ENCODE results near the gene XPR1. TPM values are rescaled to one million over a fixed set of nuclear protein-coding genes. Genes with fewer than 3 reads are reported as not detected.
"Not testable (repeated sequence)": the region's sequence is repeated elsewhere in the genome, so short reads cannot be mapped to it uniquely, and the experiment has no call there.

Gene XPR1
- total RNA-seq, 1 donor from 2014 or later: 46.7 TPM

DNA sequence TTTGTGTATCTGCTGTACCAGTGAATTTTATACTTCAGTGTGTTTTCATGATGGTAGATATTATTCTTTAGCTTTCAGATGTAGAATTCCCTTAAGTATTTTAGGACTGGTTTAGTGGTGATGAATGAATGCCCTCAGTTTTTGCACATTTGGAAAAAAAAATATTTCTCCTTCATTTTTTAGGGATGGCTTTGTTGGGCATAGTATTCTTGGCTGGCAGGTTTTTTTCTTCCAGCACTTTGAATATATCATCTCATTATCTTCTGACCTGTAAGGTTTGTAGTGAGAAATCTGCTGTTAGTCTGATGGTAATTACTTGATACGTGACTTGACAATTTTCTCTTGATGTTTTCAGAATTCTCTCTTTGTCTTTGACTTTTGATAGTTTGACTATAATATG, 66.8 kb downstream of the XPR1 start:
- no peak for DNase-seq (ENCODE audit: low read depth, low spot score)
- TF ChIP-seq, protein P1, sequence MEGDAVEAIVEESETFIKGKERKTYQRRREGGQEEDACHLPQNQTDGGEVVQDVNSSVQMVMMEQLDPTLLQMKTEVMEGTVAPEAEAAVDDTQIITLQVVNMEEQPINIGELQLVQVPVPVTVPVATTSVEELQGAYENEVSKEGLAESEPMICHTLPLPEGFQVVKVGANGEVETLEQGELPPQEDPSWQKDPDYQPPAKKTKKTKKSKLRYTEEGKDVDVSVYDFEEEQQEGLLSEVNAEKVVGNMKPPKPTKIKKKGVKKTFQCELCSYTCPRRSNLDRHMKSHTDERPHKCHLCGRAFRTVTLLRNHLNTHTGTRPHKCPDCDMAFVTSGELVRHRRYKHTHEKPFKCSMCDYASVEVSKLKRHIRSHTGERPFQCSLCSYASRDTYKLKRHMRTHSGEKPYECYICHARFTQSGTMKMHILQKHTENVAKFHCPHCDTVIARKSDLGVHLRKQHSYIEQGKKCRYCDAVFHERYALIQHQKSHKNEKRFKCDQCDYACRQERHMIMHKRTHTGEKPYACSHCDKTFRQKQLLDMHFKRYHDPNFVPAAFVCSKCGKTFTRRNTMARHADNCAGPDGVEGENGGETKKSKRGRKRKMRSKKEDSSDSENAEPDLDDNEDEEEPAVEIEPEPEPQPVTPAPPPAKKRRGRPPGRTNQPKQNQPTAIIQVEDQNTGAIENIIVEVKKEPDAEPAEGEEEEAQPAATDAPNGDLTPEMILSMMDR (conservative IDR thresholded peaks at IDR 0.05): no peak
- H3K9me3 Mint-ChIP-seq: peaks cover 34% of the 10 kb centered on the region

GRCh38 chr1:180702376-180702775, 70.6 kb downstream of the XPR1 start:
- Mint-ChIP-seq H3K9me3 (peaks cover 16% of the 10 kb centered on the region), H3K36me3 (ENCODE audit: low read depth) (peaks cover 23% of the 10 kb centered on the region)
- not testable (repeated sequence) for H3K4me1 Mint-ChIP-seq; DNase-seq (ENCODE audit: low read depth, low spot score); H3K27ac Mint-ChIP-seq (ENCODE audit: unreplicated experiment); H3K4me3 Mint-ChIP-seq; H3K27me3 Mint-ChIP-seq (ENCODE audit: low read depth)

More for the DNA sequence above, 66.8 kb downstream of the XPR1 start:
- Mint-ChIP-seq H3K27me3 (ENCODE audit: low read depth) (no peaks in the 10 kb centered on the region), H3K27ac (ENCODE audit: unreplicated experiment) (no peak overlapping the region), H3K36me3 (ENCODE audit: low read depth) (peaks cover 47% of the 10 kb centered on the region), H3K4me1 (peaks cover 8% of the 10 kb centered on the region), H3K4me3 (no peak overlapping the region)

GRCh38 chr1:180710746-180711145, 78.9 kb downstream of the XPR1 start:
- not testable (repeated sequence) for DNase-seq (ENCODE audit: low read depth, low spot score); H3K27me3 Mint-ChIP-seq (ENCODE audit: low read depth); H3K4me3 Mint-ChIP-seq; H3K27ac Mint-ChIP-seq (ENCODE audit: unreplicated experiment); H3K4me1 Mint-ChIP-seq
- H3K36me3 Mint-ChIP-seq (ENCODE audit: low read depth): peaks cover 25% of the 10 kb centered on the region
- H3K9me3 Mint-ChIP-seq: peaks cover 12% of the 10 kb centered on the region

GRCh38 chr1:180711260-180711659, 79.4 kb downstream of the XPR1 start:
- H3K4me1 Mint-ChIP-seq; H3K27ac Mint-ChIP-seq (ENCODE audit: unreplicated experiment); H3K27me3 Mint-ChIP-seq (ENCODE audit: low read depth); DNase-seq (ENCODE audit: low read depth, low spot score); H3K4me3 Mint-ChIP-seq: not testable (repeated sequence)
- H3K36me3 Mint-ChIP-seq (ENCODE audit: low read depth): peaks cover 25% of the 10 kb centered on the region
- peaks cover 12% of the 10 kb centered on the region for H3K9me3 Mint-ChIP-seq

- DNase-seq (ENCODE audit: low read depth, low spot score): no peak
- Mint-ChIP-seq H3K9me3 (no peaks in the 10 kb centered on the region), H3K4me3 (no peak overlapping the region), H3K27me3 (ENCODE audit: low read depth) (no peaks in the 10 kb centered on the region), H3K4me1 (no peaks in the 10 kb centered on the region), H3K27ac (ENCODE audit: unreplicated experiment) (no peak overlapping the region), H3K36me3 (ENCODE audit: low read depth) (peaks cover 3% of the 10 kb centered on the region)
- TF ChIP-seq, protein P1 (conservative IDR thresholded peaks at IDR 0.05): no peak
Observed at GRCh38 chr1:180720753-180721152, 88.9 kb downstream of the XPR1 start.

DNA sequence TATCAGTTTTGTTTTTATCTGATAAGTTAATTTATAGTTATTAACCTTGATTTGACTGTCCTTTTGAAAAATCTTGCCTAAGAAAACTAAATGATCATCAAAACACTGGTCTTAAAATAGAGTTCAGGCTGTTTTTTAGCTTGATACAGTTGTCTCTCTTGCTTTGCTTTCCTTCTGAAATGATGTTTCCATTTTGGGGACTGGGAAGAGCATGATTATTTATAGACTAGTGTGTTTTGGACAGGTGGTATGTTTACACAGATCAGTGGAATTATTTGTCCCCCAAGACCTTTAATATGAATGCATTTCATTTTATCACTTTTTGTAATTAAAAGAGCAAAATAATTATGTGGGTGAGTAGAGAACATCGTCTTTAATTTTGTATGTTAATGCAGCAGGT, 90.8 kb downstream of the XPR1 start:
- DNase-seq (ENCODE audit: low read depth, low spot score): no peak
- Mint-ChIP-seq H3K27ac (ENCODE audit: unreplicated experiment) (no peak overlapping the region), H3K27me3 (ENCODE audit: low read depth) (no peaks in the 10 kb centered on the region), H3K4me1 (no peaks in the 10 kb centered on the region), H3K4me3 (no peak overlapping the region), H3K36me3 (ENCODE audit: low read depth) (peaks cover 6% of the 10 kb centered on the region), H3K9me3 (no peaks in the 10 kb centered on the region)
- TF ChIP-seq, protein P1 (conservative IDR thresholded peaks at IDR 0.05): no peak

DNA sequence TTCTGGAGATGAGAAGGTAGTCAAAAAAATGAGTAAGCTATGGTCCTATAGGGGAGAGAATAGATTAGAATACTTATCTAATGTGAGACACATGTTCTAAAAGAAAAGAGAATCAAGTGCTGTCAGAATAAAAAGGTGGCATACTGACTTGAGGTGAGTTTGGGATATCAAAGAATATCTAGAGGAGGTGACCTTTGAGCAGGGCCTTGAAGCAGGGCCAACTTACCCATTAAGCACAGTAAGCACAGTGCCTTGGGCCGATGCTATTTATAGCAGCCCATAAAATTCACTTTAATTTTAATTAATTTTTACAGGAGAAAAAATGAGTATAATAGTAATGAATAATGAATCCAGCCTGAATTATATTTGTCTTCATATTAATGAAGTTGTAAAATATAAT, 92.2 kb downstream of the XPR1 start:
- Mint-ChIP-seq H3K9me3 (peaks cover 7% of the 10 kb centered on the region), H3K27ac (ENCODE audit: unreplicated experiment) (no peak overlapping the region), H3K4me1 (no peaks in the 10 kb centered on the region), H3K4me3 (no peak overlapping the region), H3K27me3 (ENCODE audit: low read depth) (no peaks in the 10 kb centered on the region), H3K36me3 (ENCODE audit: low read depth) (peaks cover 14% of the 10 kb centered on the region)
- TF ChIP-seq, protein P1 (conservative IDR thresholded peaks at IDR 0.05): no peak
- no peak for DNase-seq (ENCODE audit: low read depth, low spot score)

- not testable (repeated sequence) for H3K27me3 Mint-ChIP-seq (ENCODE audit: low read depth); DNase-seq (ENCODE audit: low read depth, low spot score); H3K4me3 Mint-ChIP-seq; H3K4me1 Mint-ChIP-seq; H3K27ac Mint-ChIP-seq (ENCODE audit: unreplicated experiment)
- peaks cover 17% of the 10 kb centered on the region for H3K9me3 Mint-ChIP-seq
- H3K36me3 Mint-ChIP-seq (ENCODE audit: low read depth): peaks cover 27% of the 10 kb centered on the region
Observed at GRCh38 chr1:180726024-180726423, 94.2 kb downstream of the XPR1 start.

- not testable (repeated sequence) for H3K4me3 Mint-ChIP-seq; H3K27ac Mint-ChIP-seq (ENCODE audit: unreplicated experiment); H3K27me3 Mint-ChIP-seq (ENCODE audit: low read depth); H3K4me1 Mint-ChIP-seq; DNase-seq (ENCODE audit: low read depth, low spot score)
- peaks cover 38% of the 10 kb centered on the region for H3K36me3 Mint-ChIP-seq (ENCODE audit: low read depth)
- H3K9me3 Mint-ChIP-seq: peaks cover 21% of the 10 kb centered on the region
Observed at GRCh38 chr1:180727751-180728150, 95.9 kb downstream of the XPR1 start.

All from neural crest cell (in vitro differentiated cells).